Loucy (cell line): ENCODE results near the gene MORC3.

Experiments
- H2AFZ ChIP-seq: fragments of 200-600 bp; sonication (generic); 2 replicates; pipeline ENCODE4 v1.6.0; 2016; ENCODE audit warnings: antibody characterized with exemption, mild to moderate bottlenecking, low read length, moderate library complexity
- H3F3A ChIP-seq: fragments of 200-600 bp; 2 replicates; pipeline ENCODE4 v1.6.0; 2016; ENCODE audit warnings: antibody characterized with exemption, low read depth, mild to moderate bottlenecking
- H3K27me3 ChIP-seq: fragments of 200-600 bp; sonication (generic); 2 replicates; pipeline ENCODE4 v1.6.1; 2014; ENCODE audit warnings: low read length, mild to moderate bottlenecking; ENCODE audit not compliant: insufficient read depth, poor library complexity, severe bottlenecking
- H3K36me3 ChIP-seq: fragments of 200-600 bp; sonication (generic); 2 replicates; pipeline ENCODE4 v1.6.1; 2016; ENCODE audit warnings: low read length; ENCODE audit not compliant: insufficient read depth
- H3K4me1 ChIP-seq: fragments of 200-600 bp; sonication (generic); 2 replicates; pipeline ENCODE4 v1.5.1; 2014; ENCODE audit warnings: low read length, mild to moderate bottlenecking; ENCODE audit not compliant: insufficient read depth, poor library complexity, severe bottlenecking
- H3K4me2 ChIP-seq: fragments of 200-600 bp; sonication (generic); 2 replicates; pipeline ENCODE4 v1.6.0; 2014; ENCODE audit warnings: antibody characterized with exemption, low read length, low read depth, mild to moderate bottlenecking; ENCODE audit not compliant: poor library complexity, severe bottlenecking
- H3K4me3 ChIP-seq: fragments of 200-600 bp; sonication (generic); 2 replicates; pipeline ENCODE4 v1.5.1; 2014; ENCODE audit warnings: low read length, mild to moderate bottlenecking, mixed read lengths; ENCODE audit not compliant: poor library complexity, severe bottlenecking
- H3K79me2 ChIP-seq: fragments of 200-600 bp; sonication (generic); 2 replicates; pipeline ENCODE4 v1.6.1; 2014; ENCODE audit warnings: low read length; ENCODE audit not compliant: insufficient read depth
- H3K9ac ChIP-seq: fragments of 200-600 bp; sonication (generic); 2 replicates; pipeline ENCODE4 v1.6.0; 2014; ENCODE audit warnings: mild to moderate bottlenecking, low read depth, low read length, moderate library complexity; ENCODE audit not compliant: poor library complexity, severe bottlenecking
- H3K9me2 ChIP-seq: fragments of 200-600 bp; sonication (generic); replicated peaks from 2 replicates; pipeline ENCODE4 v1.6.1; 2016; ENCODE audit warnings: low read depth, low read length, mixed read lengths
- H3K9me3 ChIP-seq: fragments of 200-600 bp; sonication (generic); 2 replicates; pipeline ENCODE4 v1.6.1; 2014; ENCODE audit warnings: mild to moderate bottlenecking, antibody characterized with exemption, low read length, low read depth; ENCODE audit not compliant: insufficient read depth
- H4K20me1 ChIP-seq: fragments of 200-600 bp; sonication (generic); 2 replicates; pipeline ENCODE4 v1.6.0; 2014; ENCODE audit warnings: antibody characterized with exemption, low read length, mild to moderate bottlenecking; ENCODE audit not compliant: insufficient read depth, poor library complexity, severe bottlenecking
- CTCF ChIP-seq: fragments of 200-600 bp; sonication (generic); conservative IDR thresholded peaks from 2 replicates; pipeline ENCODE4 v1.5.1; 2014; ENCODE audit warnings: mild to moderate bottlenecking, antibody characterized with exemption, low read length
- EZH2phosphoT487 ChIP-seq: fragments of 200-600 bp; IDR thresholded peaks from 2 replicates; pipeline ENCODE4 v1.6.1; 2018; ENCODE audit warnings: antibody characterized with exemption, mild to moderate bottlenecking, moderate library complexity, borderline replicate concordance

The MORC3 gene

GRCh38 chr21:36419241-36419640, 99.2 kb downstream of the MORC3 start:
- Histone ChIP-seq H3K9me2 (no peaks in the 10 kb centered on the region), H3K27me3 (no peaks in the 10 kb centered on the region), H3F3A (no peaks in the 10 kb centered on the region), H3K36me3 (peaks cover 11% of the 10 kb centered on the region; the same call in 1 of the 2 replicates), H3K9ac (no peak overlapping the region), H3K79me2 (no peaks in the 10 kb centered on the region), H4K20me1 (no peaks in the 10 kb centered on the region), H3K4me2 (no peak overlapping the region), H3K4me1 (no peaks in the 10 kb centered on the region), H3K9me3 (no peaks in the 10 kb centered on the region), H3K4me3 (no peak overlapping the region), H2AFZ (no peak overlapping the region)
- TF ChIP-seq EZH2phosphoT487: no peak
- no peak for TF ChIP-seq CTCF

DNA sequence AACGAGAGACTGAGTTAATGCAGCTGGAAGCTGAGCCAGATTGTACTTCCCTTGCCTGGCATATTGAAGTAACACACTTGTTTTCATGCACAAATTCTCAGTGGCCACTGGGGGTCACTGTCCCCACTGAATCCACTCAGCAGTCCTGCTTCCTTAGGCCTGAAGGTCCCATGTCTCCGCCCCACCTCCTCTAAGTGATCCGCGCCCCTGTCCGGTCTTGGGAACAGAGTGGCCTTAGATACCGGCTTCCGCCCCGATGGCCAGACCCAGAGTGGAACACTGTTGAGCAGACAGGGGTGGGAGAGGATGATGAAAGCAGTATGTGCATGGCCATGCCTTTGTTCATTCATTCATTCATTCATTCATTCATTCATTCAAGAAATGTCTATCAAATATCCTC, 100.0 kb downstream of the MORC3 start:
- no peak overlapping the region for H3K4me3 ChIP-seq
- peaks cover 10% of the 10 kb centered on the region; the same call in 1 of the 2 replicates for H3K36me3 ChIP-seq
- TF ChIP-seq CTCF: peak; percentile 80
- TF ChIP-seq EZH2phosphoT487: no peak
- H2AFZ ChIP-seq: no peak overlapping the region
- no peaks in the 10 kb centered on the region for H3K79me2 ChIP-seq
- no peaks in the 10 kb centered on the region for H3K9me2 ChIP-seq
- no peak overlapping the region for H3K4me2 ChIP-seq
- no peaks in the 10 kb centered on the region for H3K9me3 ChIP-seq
- no peaks in the 10 kb centered on the region for H3K4me1 ChIP-seq
- no peaks in the 10 kb centered on the region for H3K27me3 ChIP-seq
- H3F3A ChIP-seq: no peaks in the 10 kb centered on the region
- no peak overlapping the region for H3K9ac ChIP-seq
- H4K20me1 ChIP-seq: no peaks in the 10 kb centered on the region

DNA sequence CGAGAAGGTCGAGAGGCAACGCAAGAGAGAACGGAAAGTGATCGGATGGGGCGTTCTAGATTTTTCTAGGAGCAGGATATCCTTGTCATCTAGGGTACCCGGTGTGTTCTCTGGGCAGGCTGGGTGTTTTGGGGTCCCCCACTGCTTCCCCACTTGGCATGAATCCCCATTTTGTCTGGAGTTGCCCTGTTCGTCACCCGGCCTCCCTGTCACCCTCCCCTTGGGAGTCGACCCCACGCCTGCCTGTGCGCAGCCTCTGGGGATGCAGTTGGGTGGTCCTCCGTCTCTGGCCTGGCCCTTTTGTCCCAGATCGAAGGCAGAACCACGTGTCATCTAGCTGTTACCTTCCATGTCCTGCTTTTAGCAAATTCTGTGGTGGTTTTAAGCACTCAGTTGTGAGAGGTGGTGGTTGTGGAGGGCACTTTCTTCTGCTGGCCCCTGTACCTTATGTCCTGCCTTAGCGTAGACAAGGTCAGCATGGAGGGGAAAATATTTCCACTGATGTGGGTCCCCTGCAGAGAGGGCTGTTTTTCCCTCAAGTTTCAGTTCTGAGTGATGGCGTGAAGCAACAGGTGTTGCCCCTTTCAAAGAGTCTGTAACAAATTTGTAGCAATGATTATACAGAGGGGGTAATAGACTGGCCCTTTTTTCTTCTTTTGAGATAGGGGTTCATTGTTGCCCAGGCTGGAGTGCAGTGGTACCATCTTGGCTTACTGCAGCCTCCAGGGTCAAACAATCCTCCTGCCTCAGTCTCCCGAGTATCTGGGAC, 100.8 kb downstream of the MORC3 start:
- Histone ChIP-seq H3K4me2 (no peak overlapping the region), H2AFZ (no peak overlapping the region), H3K79me2 (no peaks in the 10 kb centered on the region), H3K36me3 (peaks cover 10% of the 10 kb centered on the region; the same call in 1 of the 2 replicates), H3K9me2 (no peaks in the 10 kb centered on the region), H4K20me1 (no peaks in the 10 kb centered on the region), H3K4me1 (no peaks in the 10 kb centered on the region), H3K9ac (no peak overlapping the region), H3K27me3 (no peaks in the 10 kb centered on the region), H3F3A (no peaks in the 10 kb centered on the region), H3K9me3 (no peaks in the 10 kb centered on the region), H3K4me3 (no peak overlapping the region)
- TF ChIP-seq EZH2phosphoT487 (no peak), CTCF (no peak)
